SJCRH30 (cell line): Measurements from ENCODE around the gene TRPV3. TPM values are rescaled to one million over a fixed set of nuclear protein-coding genes. Genes with fewer than 3 reads are reported as not detected.

Experiments
- DNase-seq, 2 experiments: peaks; one replicate each; pipeline ENCODE4 v3.0.0-alpha.2; 2015 to 2020
- H3K27ac ChIP-seq: fragments of 250-450 bp; sonication (Bioruptor Pico); 2 replicates; pipeline ENCODE4 v1.5.1; 2020; ENCODE audit warnings: mild to moderate bottlenecking, moderate library complexity
- H3K27me3 ChIP-seq: fragments of 250-450 bp; sonication (Bioruptor Pico); 2 replicates; pipeline ENCODE4 v1.5.1; 2020; ENCODE audit warnings: mild to moderate bottlenecking, moderate library complexity
- H3K36me3 ChIP-seq: fragments of 250-450 bp; sonication (Bioruptor Pico); 2 replicates; pipeline ENCODE4 v1.5.1; 2020; ENCODE audit warnings: mild to moderate bottlenecking, moderate library complexity
- H3K4me1 ChIP-seq: fragments of 250-450 bp; sonication (Bioruptor Pico); 2 replicates; pipeline ENCODE4 v1.5.1; 2020; ENCODE audit warnings: mild to moderate bottlenecking, moderate library complexity
- H3K4me3 ChIP-seq: fragments of 250-450 bp; sonication (Bioruptor Pico); 2 replicates; pipeline ENCODE4 v1.5.1; 2020; ENCODE audit warnings: mild to moderate bottlenecking, moderate library complexity
- H3K9me3 ChIP-seq: fragments of 250-450 bp; sonication (Bioruptor Pico); replicated peaks from 2 replicates; pipeline ENCODE4 v1.5.1; 2020; ENCODE audit warnings: mild to moderate bottlenecking, moderate library complexity
- total RNA-seq: library from RNA; depleted of rRNA; stranded (reverse); fragments of >200 nt; shearing (Covaris generic); gene quantifications from 2 replicates; pipeline ENCODE4 v1.2.3, GENCODE V29; 2014

TRPV3 gene
- total RNA-seq, 1 experiment from 2014 or later: 1.6 TPM

DNA sequence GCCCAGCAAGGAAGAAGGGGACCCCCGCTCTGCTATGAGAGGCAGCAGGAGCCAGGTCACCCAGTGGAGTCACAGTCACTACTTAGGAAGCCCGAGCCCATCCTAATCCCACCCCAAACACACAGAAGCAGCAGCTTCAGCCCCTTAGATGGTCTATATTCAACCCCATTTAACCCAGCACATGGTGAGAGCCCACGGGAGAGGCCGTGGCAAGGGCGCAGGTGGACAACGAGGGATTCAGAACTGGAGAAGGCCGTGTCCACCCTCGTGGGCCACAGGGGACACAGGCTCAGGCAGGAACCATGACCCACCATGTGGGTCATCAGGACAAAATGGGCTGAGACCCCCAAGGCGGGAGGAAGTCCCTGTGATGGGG is 1.6 kb upstream of the TRPV3 start:
- DNase-seq: no peak
- Histone ChIP-seq H3K4me1 (peaks cover 19% of the 10 kb centered on the region), H3K36me3 (no peaks in the 10 kb centered on the region), H3K4me3 (peak overlapping the region; percentile 15; the same call in 1 of the 2 replicates), H3K9me3 (no peaks in the 10 kb centered on the region), H3K27me3 (no peaks in the 10 kb centered on the region), H3K27ac (peak overlapping the region; percentile 57)

DNA sequence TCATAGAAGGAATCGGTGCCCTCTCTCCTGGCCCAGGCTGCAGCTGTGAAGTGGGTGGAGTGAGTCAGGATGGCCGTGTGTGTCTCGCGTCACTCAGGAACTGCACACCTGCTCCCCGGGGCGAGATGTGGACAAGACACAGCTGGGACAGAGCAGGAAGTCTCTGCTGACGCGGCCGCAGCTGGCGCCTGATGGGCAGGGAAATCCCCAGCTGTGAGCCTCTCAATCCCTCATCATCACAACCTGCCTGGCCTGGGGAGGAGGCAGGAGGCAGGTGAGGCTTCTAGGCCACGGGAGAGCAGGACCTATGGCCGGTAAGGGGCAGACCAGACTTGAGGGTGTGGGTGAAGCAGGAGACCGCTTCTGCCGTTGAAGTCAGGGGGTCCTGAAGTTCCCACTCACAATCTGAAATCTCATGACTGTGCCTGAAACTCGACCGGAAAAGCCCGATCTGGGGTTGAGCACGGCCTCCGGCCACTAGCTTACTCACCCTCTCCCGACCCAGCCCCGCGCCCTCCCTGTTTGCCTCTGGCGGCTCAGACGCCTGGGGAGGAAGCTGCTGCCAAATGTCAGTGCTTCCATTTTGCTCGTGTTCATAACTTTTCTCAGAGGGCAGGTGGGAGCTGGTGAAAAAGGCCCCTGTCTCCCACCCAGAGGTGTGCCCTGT is 1.1 kb upstream of the TRPV3 start:
- Histone ChIP-seq H3K36me3 (no peaks in the 10 kb centered on the region), H3K27me3 (no peaks in the 10 kb centered on the region), H3K9me3 (no peaks in the 10 kb centered on the region), H3K27ac (peak overlapping the region; percentile 57), H3K4me1 (peaks cover 19% of the 10 kb centered on the region), H3K4me3 (peak overlapping the region; percentile 15; the same call in 1 of the 2 replicates)
- peak; percentile 61 to 66 for DNase-seq

DNA sequence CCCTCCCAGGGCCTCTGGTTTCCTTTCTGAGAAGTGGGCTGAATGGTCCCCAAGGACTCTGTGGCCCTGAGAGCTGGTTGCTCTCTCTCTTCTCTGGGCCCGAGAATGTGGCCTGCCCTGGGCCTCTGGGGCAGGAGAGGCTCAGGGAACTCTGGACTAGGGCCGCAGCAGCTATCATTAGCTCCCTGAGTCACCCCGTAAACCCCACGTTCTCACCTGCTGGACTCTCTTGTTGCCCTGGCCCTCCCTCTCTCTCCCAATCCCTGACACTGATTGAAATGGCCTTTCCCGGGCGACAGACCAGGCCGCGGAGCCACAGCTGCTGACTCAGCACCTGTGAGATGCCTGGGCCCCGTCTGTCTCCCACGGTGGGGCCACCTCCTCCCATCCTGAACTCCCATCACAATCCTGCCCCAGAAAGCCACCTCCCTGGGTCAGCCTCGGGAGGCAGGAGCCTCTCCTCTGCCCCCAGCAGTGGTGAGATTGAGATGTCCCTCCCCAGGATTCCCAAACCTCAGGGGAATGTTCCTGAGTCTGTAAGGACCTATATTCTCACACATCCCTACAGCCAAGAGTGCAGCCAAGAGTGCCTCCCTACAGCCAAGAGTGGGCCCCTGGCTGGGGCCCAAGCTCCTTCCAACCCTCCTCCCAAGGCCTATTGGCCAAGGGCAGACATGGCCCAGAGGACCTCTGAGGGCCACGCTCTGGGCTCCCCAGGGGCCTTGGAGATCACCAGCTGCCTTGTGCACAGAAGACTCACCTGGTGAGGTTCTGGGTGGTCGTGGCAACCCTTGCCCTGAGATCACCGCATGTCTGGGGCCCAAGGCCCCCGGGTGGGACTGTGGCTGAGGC is 470 bp downstream of the TRPV3 start:
- no peaks in the 10 kb centered on the region for H3K27me3 ChIP-seq
- peak overlapping the region; percentile 42 for H3K4me3 ChIP-seq
- H3K4me1 ChIP-seq: peaks cover 19% of the 10 kb centered on the region
- H3K9me3 ChIP-seq: no peaks in the 10 kb centered on the region
- H3K27ac ChIP-seq: peak overlapping the region; percentile 43
- no peaks in the 10 kb centered on the region for H3K36me3 ChIP-seq
- peak; percentile 11 to 23 for DNase-seq

DNA sequence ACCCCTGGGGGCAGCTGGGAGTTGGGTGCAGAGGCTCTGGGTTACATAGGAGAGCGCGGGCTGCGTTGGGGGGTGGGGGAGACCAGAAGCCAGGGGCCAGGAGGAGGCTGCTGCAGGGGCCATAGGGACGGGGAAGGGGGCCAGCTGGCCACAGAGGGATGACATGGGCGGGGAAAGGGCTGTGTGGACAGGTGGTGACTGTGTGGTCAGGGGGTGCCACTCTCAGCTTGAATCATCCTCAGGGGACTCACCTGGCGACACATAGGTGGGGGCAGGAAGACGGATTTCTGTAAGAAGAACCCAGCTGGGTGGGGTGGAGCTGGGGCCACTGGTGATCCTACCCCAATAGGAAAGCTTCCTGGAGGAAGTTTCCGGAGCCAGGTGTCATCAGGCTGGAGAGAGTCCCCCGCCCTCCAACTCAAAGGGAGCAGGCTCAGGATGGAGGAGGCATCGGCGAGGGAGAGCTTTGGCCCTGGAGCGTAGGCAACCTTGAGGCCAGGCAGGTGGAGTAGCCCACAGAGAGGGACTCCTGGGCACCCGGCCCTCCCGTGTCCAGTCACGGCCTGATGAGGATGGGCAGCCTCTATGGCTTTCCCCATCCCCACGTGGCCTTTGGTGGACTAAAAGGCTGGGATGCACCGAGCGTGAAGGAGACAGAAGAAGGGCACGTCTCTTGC is 1.2 kb downstream of the TRPV3 start:
- Histone ChIP-seq H3K27me3 (no peaks in the 10 kb centered on the region), H3K27ac (no peak overlapping the region), H3K4me1 (peaks cover 19% of the 10 kb centered on the region), H3K36me3 (no peaks in the 10 kb centered on the region), H3K4me3 (peak overlapping the region; percentile 42), H3K9me3 (no peaks in the 10 kb centered on the region)
- DNase-seq: no peak

DNA sequence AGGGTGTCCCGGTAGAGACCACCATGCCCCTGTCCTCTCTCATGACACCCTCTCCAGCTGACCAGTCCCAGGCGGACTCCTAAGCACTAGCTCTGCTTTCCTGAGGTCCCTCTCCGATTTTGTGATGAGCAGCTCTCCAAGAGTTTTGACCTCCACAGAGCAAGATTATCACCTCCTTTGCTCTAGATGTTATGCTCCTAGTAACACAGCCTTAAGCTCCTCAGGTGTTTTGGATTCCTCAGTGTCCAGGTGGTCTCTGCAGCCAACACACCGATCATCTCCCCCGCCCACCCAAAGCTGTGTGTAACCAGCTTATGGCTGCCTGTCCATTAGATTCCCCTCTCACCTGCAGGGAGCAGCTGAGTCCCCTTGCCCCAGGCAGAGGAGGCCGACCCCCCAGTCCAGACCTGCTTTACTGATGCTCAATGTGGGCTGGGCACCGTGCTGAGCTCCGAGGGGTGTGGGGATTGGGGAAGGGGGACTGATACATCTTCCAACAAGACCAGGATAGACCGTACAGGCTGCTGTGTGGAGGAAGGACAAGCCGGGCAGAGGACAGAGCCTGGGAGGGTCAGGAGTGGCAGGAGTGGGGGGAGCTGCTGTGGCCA is 2.3 kb downstream of the TRPV3 start:
- no peak for DNase-seq
- Histone ChIP-seq H3K4me1 (peaks cover 19% of the 10 kb centered on the region), H3K9me3 (no peaks in the 10 kb centered on the region), H3K36me3 (no peaks in the 10 kb centered on the region), H3K27ac (no peak overlapping the region), H3K27me3 (no peaks in the 10 kb centered on the region), H3K4me3 (no peak overlapping the region)

DNA sequence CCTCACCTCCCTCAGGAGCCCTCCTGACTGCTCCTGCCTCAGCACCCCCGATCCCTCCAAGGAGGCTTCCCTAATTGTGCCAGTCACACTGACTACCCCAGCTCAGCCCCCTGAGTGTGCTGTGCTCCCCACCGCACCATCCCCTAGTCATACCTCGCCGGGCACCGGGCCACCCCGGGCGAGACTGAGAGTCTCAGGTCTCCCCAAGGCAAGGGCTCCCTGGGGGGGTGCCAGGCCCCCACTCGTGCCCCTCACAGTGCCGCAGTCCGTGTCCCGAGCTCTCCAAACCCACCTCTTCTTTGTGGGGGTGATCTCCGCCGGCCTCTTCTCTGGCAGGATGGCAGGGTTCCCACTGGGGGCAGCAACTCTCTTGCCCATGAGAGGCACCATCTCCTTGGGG is 3.2 kb downstream of the TRPV3 start:
- Histone ChIP-seq H3K4me3 (no peak overlapping the region), H3K36me3 (no peaks in the 10 kb centered on the region), H3K27me3 (no peaks in the 10 kb centered on the region), H3K4me1 (peaks cover 19% of the 10 kb centered on the region), H3K27ac (no peak overlapping the region), H3K9me3 (no peaks in the 10 kb centered on the region)
- DNase-seq: no peak

DNA sequence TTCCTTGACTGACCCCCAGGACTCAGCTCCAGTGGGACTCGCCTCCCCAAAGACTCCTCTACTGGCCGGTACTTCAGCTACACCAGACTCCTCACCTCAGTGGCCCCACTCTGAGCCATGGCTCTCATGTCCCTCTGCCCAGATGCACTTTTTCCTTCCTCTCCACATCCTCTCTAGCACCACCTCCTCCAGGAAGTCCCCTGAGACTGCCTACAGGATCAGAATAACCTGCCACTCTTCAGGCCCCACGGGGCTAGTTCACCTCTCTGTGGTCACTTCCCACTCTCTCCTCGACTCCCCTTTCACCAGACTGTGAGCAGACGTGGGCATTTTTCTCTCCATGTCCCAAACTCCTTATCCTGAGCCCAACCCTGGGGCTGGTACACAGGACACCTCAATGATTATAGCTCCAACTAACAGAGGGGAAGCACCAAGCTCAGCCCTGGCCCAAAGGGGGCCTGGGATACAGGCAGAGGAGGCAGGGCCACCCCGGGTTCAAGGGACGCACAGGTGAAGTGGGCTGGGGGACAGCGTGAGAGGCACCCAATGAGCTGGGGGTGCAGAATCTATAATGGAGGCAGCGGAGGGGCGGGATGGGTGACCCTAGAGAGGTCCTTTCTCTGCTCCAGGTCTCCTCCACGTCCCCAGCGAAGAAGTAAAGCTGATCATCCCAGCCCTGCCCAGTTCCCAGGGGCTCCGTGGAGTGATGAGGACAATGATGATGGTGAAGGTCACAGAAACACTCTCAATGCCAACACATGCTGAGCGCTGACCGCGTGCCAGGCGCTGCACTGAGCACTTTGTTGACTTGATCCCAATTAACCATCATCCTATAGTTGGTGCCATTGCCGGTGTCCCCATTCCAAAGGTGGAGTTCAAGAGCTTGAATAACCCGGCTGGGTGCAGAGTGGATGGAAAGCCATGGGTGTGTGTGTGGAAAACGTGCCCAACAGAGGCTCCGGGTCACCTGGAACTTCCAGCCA is 3.9 kb downstream of the TRPV3 start:
- H3K4me1 ChIP-seq: peaks cover 14% of the 10 kb centered on the region
- no peaks in the 10 kb centered on the region for H3K36me3 ChIP-seq
- no peak for DNase-seq
- no peak overlapping the region for H3K27ac ChIP-seq
- H3K9me3 ChIP-seq: no peaks in the 10 kb centered on the region
- H3K4me3 ChIP-seq: no peak overlapping the region
- no peaks in the 10 kb centered on the region for H3K27me3 ChIP-seq

DNA sequence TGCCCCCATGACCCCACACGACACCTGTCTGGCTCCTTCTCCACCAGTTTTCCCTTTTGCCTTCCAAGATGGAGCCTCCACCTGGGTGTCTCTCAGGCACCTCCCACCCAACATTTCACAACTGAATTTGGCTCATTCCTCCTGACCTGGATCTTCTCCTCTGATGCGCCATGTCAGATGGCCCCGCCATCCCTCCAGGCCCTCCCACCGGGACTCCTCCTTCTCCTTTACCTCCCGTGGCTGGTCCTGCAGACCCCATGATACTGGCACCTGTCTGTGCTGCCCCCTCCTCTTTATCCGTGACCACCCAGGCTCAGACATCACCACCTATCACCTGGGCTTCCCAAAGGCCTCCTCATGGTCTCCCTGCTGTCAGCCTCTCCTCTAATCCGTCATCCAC is 4.7 kb downstream of the TRPV3 start:
- no peak overlapping the region for H3K27ac ChIP-seq
- no peak overlapping the region for H3K4me3 ChIP-seq
- H3K27me3 ChIP-seq: no peaks in the 10 kb centered on the region
- DNase-seq: no peak
- peaks cover 8% of the 10 kb centered on the region for H3K4me1 ChIP-seq
- H3K36me3 ChIP-seq: no peaks in the 10 kb centered on the region
- no peaks in the 10 kb centered on the region for H3K9me3 ChIP-seq

DNA sequence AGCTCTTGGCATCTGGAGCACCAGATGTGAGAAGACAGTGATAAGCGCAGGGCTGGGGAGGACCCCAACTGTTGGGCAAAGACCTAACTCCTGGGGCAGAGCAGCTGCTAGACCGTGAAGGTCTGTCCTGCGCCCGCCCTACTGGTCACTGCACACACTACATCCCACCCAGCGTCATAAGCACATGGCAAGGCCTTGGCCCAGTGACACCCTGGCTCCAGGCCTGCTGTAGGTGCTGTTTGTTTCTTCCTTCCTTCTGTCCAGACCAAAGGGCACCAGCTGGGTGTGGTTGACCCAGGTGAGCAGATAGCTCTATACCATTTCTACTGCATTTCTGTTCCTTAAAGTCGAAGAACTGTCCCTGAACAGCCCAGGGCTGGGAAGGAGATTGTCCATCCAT is 6.4 kb downstream of the TRPV3 start:
- DNase-seq: no peak
- Histone ChIP-seq H3K4me3 (no peak overlapping the region), H3K4me1 (no peaks in the 10 kb centered on the region), H3K27me3 (no peaks in the 10 kb centered on the region), H3K9me3 (no peaks in the 10 kb centered on the region), H3K36me3 (no peaks in the 10 kb centered on the region), H3K27ac (no peak overlapping the region)

DNA sequence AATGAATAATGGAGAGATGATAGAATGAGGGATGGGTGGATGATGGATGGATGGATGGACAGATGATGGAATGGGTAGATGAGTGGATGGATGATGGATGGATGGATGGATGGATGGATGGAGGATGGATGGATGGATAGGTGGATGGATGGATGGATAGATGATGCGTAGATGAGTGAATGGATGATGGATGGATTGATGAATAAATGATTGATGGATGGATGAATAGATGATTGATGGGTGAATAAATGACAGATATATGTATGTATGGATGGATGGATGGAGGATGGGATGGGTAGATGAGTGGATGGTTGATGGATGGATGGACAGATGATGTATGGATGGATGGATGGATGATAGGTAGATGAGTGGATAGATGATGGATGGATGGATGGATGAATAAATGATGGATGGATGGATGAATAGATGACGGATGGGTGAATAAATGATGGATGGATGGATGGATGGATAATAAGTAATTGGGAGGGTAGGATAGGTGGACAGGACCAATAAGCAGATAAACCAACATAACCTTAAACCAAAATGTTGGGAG is 7.9 kb downstream of the TRPV3 start:
- DNase-seq: no peak
- Histone ChIP-seq H3K27me3 (no peaks in the 10 kb centered on the region), H3K27ac (no peak overlapping the region), H3K4me1 (no peaks in the 10 kb centered on the region), H3K9me3 (no peaks in the 10 kb centered on the region), H3K4me3 (no peak overlapping the region), H3K36me3 (no peaks in the 10 kb centered on the region)

DNA sequence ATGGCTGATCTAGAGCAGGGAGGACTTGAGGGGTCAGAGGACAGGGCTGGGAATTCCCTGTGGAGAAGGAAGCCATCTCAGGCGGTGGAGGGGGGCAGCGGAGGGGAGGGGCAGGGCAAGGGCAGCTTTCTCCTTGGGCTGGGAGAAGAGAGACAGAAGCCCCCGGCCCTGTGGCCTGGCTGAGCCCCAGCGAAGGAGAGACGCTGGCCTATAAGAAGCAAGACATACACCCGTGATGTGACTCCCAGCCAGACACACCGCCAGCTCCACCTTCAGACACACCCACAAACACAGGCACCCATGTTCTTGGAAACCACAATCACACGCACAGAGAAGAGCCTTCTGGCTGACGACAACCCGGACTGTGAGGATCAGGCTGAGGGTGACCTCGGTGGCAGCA is 10.0 kb downstream of the TRPV3 start:
- H3K27me3 ChIP-seq: no peaks in the 10 kb centered on the region
- no peaks in the 10 kb centered on the region for H3K9me3 ChIP-seq
- H3K36me3 ChIP-seq: no peaks in the 10 kb centered on the region
- H3K27ac ChIP-seq: no peak overlapping the region
- H3K4me1 ChIP-seq: no peaks in the 10 kb centered on the region
- no peak overlapping the region for H3K4me3 ChIP-seq
- no peak for DNase-seq

DNA sequence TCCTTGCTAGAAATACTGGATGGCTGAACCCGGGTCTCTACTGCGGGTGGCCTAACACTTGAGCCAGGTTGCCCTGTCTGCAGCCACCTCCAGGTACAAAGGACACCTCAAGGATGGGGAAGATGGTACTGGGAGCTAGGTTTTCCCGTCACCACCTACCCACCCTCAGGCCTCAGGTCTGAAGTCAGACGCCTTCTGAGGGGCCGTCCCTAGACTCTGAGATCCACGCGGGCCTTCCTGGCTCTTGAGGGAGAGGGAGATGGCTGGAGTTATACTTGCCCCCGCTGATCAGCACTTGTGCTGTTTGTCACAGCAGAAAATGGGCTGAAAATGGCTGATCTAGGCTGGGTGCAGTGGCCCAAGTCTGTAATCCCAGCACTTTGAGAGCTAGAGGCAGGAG is 10.6 kb downstream of the TRPV3 start:
- Histone ChIP-seq H3K27me3 (no peaks in the 10 kb centered on the region), H3K27ac (no peak overlapping the region), H3K9me3 (no peaks in the 10 kb centered on the region), H3K4me1 (no peaks in the 10 kb centered on the region), H3K36me3 (no peaks in the 10 kb centered on the region), H3K4me3 (no peak overlapping the region)
- DNase-seq: no peak

DNA sequence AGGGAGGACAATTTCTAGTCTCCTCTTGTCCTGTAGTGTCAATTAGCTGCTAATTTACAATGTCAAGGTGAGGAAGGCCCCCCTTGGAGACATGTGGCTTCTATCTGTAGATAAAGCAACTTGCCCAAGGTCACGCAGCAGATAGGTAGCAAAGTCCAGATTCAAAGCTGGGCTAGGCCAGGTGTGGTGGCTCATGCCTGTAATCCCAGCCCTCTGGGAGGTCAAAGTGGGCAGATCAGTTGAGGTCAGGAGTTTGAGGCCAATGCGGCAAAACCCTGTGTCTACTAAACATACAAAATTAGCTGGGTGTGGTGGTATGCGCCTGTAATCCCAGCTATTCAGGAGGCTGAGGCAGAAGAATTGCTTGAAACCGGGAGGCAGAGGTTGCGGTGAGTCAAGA is 11.1 kb downstream of the TRPV3 start:
- H3K27ac ChIP-seq: no peak overlapping the region
- H3K27me3 ChIP-seq: no peaks in the 10 kb centered on the region
- DNase-seq: no peak
- no peaks in the 10 kb centered on the region for H3K4me1 ChIP-seq
- H3K4me3 ChIP-seq: no peak overlapping the region
- H3K36me3 ChIP-seq: no peaks in the 10 kb centered on the region
- no peaks in the 10 kb centered on the region for H3K9me3 ChIP-seq

DNA sequence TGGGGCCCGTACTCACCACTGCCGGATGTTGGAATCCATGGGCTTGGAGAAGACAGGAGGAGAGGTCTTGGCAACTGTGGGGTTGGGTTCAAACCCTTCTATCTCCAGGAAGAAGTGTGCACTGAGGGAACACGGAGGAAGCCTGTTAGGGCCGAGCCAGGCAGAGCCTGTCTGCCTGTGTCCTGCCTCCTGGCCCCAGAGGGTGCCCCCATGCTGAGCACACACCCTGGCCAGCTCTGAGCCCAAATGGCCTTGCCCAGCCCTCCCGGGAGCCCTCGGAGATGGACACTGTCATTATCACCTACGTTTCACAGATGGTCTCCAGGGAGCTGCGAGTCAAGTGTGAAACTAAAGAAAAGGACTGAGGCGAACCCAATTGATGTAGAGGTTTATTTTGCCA is 12.5 kb downstream of the TRPV3 start:
- no peaks in the 10 kb centered on the region for H3K27me3 ChIP-seq
- H3K4me1 ChIP-seq: no peaks in the 10 kb centered on the region
- H3K9me3 ChIP-seq: no peaks in the 10 kb centered on the region
- H3K4me3 ChIP-seq: no peak overlapping the region
- no peak for DNase-seq
- H3K36me3 ChIP-seq: no peaks in the 10 kb centered on the region
- no peak overlapping the region for H3K27ac ChIP-seq
